NCI-H2227 (cell line): ENCODE measurements around the gene IRF8.
"Not testable (repeated sequence)": the region's sequence is repeated elsewhere in the genome, so short reads cannot be mapped to it uniquely, and the experiment has no call there.

ENCODE experiments used
- DNase-seq: peaks from one replicate; lab custom pipeline; 2025; ENCODE audit not compliant: unreplicated experiment; lab: John Stamatoyannopoulos, UW

Gene IRF8

DNA sequence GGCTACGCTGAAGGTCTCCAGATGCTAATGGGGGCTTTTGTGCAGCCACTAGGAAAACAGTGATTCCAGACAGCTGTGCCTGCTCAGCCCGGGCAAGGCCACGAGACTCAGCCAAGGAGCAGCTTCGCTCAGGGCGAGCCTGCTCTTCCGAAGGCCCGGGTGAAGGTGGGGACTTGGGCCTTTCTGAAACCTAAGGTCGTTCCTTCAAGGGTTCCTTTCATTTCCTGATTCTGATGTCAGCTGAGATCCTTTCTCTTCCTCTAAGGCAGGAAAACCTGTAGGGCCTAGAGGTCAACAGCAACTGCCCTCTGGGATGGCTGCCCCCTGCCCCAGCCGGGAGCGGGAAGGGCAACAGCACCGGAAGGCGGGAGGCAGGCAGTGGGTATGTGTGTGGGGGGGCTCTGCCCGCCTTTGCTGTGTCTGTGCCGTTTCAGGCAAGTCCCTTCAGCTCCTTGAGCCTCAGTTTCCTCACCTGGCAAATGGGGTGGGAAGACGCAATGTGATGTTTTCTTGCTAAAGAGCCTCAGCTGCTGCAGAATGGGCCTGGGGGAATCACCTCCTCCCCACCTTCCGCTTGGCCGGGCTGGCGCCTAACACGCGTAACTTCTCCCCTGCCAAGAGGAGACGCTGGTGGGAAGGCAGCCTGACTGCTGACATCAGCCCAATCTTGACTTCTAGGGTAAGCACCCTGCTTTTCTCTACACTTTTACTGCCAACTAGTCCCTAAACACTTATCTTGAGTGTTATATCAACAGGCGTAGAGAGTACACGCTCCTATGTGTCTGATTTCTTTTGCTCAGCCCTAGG, 32.8 kb downstream of the IRF8 start:
- no peak for DNase-seq

DNA sequence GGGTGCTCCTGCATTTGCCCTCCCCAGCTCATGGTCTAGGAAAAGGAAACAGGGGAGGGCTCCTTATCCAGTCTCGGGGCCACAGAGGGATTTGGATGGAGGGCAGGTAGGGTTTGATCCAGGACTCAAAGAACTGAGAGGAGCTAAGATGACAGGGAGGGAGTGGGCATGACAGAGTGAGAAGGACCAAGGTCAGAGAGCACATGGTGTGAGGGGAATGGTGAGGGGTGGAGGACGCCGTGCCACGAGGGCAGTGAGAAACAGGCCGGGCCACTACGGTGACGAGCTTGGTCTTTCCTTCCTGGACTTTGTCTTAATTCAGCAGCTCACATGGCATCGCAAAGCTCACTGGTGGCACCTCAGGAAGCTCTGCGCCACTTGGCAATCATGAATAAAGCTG, 35.2 kb downstream of the IRF8 start:
- DNase-seq, result no peak

DNA sequence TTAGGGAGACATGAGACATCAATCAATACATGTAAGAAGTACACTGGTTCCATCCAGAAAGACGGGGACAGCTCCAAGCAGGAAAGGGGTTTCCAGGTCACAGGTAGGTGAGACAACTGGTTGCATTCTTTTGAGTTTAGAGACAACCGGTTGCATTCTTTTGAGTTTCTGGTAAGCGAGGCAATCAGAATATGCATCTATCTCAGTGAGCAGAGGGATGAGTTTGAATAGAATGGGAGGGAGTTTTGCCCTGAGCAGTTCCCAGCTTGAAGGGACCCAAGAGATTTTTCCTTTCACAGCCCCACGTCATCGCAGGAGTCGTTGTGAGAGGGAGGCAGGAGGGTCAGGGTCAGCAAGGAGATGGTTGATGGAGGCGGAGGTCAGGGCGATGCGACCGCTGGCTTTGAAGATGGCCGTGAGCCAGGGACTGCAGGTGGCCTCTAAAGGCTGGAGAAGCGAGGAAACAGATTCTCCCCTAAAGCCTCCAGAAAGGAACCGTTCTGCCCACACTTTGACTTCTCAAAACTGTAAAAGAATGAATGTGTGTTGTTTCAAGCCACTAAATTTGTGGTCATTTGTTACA, 36.5 kb downstream of the IRF8 start:
- no peak for DNase-seq

GRCh38 chr16:85935974-85936760, 37.2 kb downstream of the IRF8 start:
- DNase-seq, result no peak

DNA sequence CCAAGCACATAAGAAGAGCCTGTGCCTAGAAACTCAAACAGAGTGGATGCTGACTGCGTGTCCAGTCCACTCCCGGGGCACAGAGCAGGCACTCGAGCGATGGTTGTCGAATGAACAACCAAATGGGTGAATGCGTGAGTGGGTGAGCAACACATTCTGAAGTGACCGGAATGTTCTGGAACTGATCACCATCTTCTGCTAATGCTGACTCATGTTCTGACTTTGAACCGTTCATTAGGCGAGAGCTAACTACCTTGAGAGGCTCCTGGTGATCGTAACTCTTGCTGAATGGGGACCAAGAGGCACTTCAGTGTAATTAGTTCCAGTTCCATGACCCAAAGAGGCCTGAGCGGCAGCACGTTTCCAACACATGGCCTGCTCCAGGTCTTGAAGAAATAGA, 37.9 kb downstream of the IRF8 start:
- DNase-seq, result no peak

DNA sequence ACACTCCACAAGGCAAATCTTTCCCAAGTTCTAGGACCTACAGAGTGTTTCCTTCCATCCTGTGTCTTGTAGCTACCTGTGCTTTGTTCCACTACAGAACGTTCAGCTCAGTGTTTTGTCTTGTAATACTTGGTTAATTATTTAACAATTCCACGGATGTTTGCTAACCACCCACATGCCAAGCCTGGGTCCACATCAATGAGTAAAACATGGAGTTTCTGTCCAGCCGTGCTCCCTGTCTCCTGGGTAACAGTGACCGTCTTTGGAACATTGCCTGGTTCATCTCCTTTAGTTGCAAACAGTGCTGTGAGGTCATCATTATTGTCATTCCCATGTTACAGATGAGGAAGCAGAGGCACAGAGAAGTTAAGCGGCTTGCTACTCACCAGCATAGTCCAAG, 41.3 kb downstream of the IRF8 start:
- no peak for DNase-seq

DNA sequence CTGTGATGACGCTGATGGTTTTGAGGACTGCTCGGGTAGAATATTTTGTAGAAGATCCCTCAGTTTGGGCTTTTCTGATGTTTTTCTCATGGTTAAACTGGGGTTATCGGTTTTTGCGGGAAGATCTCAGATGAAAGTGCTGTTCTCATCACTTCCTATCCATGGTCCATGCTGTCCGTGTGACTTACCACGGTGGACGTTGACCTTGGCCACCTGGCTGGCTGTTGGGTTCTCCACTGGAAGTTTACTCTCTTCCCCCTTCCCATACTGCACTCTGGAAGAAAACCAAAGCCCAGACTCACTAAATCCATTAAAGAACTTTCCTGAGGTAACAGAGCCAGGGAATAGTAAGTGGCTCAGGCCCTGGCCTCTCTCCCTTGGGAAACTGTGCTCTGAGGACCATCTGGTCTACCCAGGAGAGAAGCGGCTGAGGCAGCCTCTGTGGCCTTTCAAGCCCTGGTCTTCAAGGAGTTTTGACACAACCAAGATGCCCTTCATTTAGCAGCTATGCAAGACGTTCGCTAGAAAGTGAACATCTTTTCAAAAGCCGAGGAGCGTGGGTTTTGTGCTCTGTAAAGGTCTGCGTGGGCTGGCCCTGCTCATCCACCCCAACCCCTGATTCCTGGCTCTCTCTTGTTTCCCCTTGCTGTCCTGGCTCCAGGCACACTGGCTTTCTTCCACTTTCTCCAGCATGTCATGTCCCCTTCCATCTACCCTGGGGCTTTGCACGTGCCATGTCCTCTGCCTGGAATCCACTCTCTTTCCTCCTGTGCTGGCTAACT, 43.1 kb downstream of the IRF8 start:
- DNase-seq, result no peak

- DNase-seq, result not testable (repeated sequence)
Measured at GRCh38 chr16:85942659-85943058, 43.7 kb downstream of the IRF8 start.

- no peak for DNase-seq
Measured at GRCh38 chr16:85943711-85944110, 44.7 kb downstream of the IRF8 start.

GRCh38 chr16:85944572-85945423, 45.8 kb downstream of the IRF8 start:
- no peak for DNase-seq

- DNase-seq, result no peak
Measured at GRCh38 chr16:85945424-85945751, 46.4 kb downstream of the IRF8 start.

DNA sequence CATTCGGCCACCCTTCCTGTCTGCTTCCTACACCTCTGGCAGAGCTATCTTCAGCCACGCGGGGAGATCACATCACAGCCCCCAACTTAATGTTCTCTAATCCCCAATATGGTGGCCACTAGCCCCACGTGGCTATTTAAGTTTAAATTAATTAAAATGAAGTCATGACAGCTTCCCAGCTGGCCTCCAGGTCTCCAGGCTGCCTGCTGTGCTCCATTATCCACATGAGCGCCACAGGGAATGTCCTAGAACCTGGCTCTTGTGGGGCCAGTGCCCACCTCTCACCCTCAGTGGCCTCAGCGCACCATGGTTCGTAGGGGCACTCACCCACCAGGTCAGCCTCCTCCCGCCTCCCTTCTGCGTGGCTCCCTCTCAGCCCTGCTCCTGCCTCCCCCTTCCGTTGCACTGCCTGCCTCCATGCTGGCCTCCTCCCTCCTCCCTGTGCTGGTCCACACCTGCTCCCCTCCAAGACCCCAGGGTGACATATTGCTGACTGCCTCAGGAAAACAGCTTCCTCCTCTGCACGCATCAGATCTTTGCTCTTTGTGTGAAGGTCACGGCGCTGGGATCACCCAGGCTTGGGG, 47.7 kb downstream of the IRF8 start:
- no peak for DNase-seq

- no peak for DNase-seq
Measured at GRCh38 chr16:85947230-85948137, 48.5 kb downstream of the IRF8 start.

DNA sequence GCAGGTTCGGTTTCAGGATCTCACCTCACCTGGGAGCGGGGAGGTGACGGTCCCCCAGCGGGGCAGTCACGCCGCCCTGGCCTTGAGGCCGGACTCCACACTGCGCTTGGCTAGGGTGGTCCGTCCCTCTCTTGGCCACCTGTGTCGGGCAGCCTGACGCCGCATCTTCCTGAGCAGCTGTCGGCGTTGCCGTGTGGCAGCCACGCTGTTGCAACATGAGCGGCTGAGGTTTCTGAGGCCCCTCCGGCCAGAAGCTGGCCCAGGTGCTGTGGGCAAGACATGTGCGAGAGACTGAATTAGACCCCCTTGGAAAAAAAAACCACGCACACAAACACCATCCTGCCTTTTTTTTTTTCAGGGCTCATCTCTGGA, 49.2 kb downstream of the IRF8 start:
- DNase-seq, result no peak

- no peak for DNase-seq
Measured at GRCh38 chr16:85948616-85949265, 49.8 kb downstream of the IRF8 start.

DNA sequence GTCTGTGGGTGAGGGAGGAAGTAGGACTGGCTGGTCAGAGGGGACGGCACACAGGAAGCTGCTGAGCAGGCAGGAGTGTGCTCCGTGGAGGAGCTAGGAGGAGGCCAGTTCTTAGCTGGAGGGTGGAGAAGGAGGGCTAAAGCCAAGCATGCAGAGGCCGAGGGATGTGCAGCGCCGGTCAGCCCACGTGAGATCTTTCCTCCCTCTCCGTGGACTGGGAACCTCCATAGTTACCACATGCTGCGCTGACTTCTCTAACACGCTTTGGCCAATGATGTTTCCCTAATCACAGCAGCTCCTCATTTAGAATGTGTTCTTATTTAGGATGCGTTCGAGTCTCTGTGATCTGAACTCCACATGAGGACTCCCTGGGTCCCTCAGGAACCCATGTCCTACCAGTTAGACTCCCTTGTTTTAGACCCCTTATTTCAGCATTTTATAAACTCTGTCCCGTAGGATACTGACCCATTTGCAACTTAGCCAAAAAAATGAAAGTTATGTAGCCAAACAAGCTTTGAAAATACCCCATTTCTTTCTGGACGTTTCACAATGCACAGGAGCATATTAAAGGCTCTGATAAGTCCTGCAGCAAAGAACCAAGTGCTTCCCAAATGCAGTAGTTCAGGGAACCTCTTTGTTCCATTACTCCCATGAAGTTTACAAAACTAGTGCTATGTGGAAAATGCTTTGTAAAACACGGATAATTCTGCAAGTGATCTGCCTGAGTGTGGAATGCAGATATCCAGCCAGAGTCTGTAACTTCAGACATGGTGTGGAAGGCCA, 51.4 kb downstream of the IRF8 start:
- no peak for DNase-seq

DNA sequence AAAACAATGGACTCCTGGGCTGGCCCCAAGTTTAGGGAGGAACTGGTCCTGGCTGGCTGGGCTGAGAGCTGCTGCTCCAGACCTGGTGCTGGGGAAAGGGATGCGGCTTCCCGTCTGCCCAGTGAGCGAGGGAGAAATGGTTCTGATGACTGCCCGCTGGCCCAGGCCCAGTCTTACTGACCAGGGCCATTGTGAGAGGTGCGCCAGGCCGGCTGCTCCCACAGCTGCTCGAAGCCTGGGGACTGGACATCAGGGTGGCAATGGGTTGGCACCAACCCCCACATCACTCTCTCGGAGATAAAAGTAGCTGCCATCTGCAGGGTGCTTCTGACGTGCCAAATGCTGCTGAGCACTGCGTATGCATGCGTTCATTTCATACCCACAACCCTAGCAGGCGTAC, 53.2 kb downstream of the IRF8 start:
- DNase-seq, result no peak

DNA sequence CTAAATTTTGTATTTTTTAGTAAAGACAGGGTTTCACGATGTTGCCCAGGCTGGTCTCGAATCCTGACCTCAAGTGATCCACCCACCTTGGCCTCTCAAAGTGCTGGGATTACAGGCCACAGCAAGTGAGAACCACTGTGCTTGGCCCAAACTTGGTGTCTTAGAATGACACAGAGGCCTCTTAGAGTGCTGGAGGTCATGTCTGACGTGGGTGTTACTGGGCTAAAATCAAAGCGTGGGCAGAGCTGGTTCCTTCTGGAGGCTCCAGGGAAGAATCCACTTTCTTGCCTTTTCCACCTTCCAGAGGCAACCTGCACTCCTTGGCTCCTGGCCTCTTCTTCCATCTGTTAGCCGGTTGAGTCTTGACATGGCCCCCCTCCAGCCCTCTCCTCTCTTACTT, 53.8 kb downstream of the IRF8 start:
- no peak for DNase-seq
